Measurements from ENCODE around the gene TTC7B. TPM values are rescaled to one million over a fixed set of nuclear protein-coding genes. Genes with fewer than 3 reads are reported as not detected.
A peak's percentile ranks its signal among the peaks of the same experiment; 100 is the strongest.

Gene TTC7B
- total RNA-seq, 1 donor from 2014 or later = 83.1 TPM

- Mint-ChIP-seq H3K9me3 (ENCODE audit: unreplicated experiment) (peaks cover 22% of the 10 kb centered on the region), H3K36me3 (ENCODE audit: unreplicated experiment) (peaks cover 7% of the 10 kb centered on the region), H3K4me1 (ENCODE audit: low read depth, unreplicated experiment) (peaks cover 33% of the 10 kb centered on the region), H3K4me3 (ENCODE audit: unreplicated experiment) (peak overlapping the region; percentile 52), H3K27me3 (ENCODE audit: unreplicated experiment) (peaks cover 24% of the 10 kb centered on the region), H3K27ac (ENCODE audit: unreplicated experiment) (peak overlapping the region; percentile 88)
- DNase-seq = no peak
- TF ChIP-seq CTCF (IDR thresholded peaks at IDR 0.05; ENCODE audit: partially characterized antibody, unreplicated experiment) = no peak
These were observed 328.8 kb downstream of the TTC7B start for GRCh38 chr14:90487462-90487861.

- Mint-ChIP-seq H3K4me1 (ENCODE audit: low read depth, unreplicated experiment) (peaks cover 32% of the 10 kb centered on the region), H3K36me3 (ENCODE audit: unreplicated experiment) (peaks cover 12% of the 10 kb centered on the region)
- peak; percentile 73 for DNase-seq
These were observed 329.2 kb downstream of the TTC7B start for GRCh38 chr14:90487031-90487430.

GRCh38 chr14:90484291-90484690 lies 331.9 kb downstream of the TTC7B start:
- Mint-ChIP-seq H3K36me3 (ENCODE audit: unreplicated experiment) (peaks cover 24% of the 10 kb centered on the region), H3K27me3 (ENCODE audit: unreplicated experiment) (peaks cover 22% of the 10 kb centered on the region), H3K4me3 (ENCODE audit: unreplicated experiment) (no peak overlapping the region), H3K27ac (ENCODE audit: unreplicated experiment) (no peak overlapping the region), H3K4me1 (ENCODE audit: low read depth, unreplicated experiment) (peaks cover 24% of the 10 kb centered on the region), H3K9me3 (ENCODE audit: unreplicated experiment) (peaks cover 24% of the 10 kb centered on the region)
- TF ChIP-seq CTCF (IDR thresholded peaks at IDR 0.05; ENCODE audit: partially characterized antibody, unreplicated experiment) = no peak
- DNase-seq = no peak

More at GRCh38 chr14:90487031-90487430, 329.2 kb downstream of the TTC7B start:
- no peak for TF ChIP-seq CTCF (IDR thresholded peaks at IDR 0.05; ENCODE audit: partially characterized antibody, unreplicated experiment)
- Mint-ChIP-seq H3K27ac (ENCODE audit: unreplicated experiment) (peak overlapping the region; percentile 88), H3K27me3 (ENCODE audit: unreplicated experiment) (peaks cover 24% of the 10 kb centered on the region), H3K4me3 (ENCODE audit: unreplicated experiment) (peak overlapping the region; percentile 52), H3K9me3 (ENCODE audit: unreplicated experiment) (peaks cover 24% of the 10 kb centered on the region)

- DNase-seq = no peak
- peaks cover 24% of the 10 kb centered on the region for H3K36me3 Mint-ChIP-seq (ENCODE audit: unreplicated experiment)
- TF ChIP-seq CTCF (IDR thresholded peaks at IDR 0.05; ENCODE audit: partially characterized antibody, unreplicated experiment) = no peak
- H3K27me3 Mint-ChIP-seq (ENCODE audit: unreplicated experiment) = peaks cover 20% of the 10 kb centered on the region
- H3K9me3 Mint-ChIP-seq (ENCODE audit: unreplicated experiment) = peaks cover 24% of the 10 kb centered on the region
- no peak overlapping the region for H3K4me3 Mint-ChIP-seq (ENCODE audit: unreplicated experiment)
- no peak overlapping the region for H3K27ac Mint-ChIP-seq (ENCODE audit: unreplicated experiment)
- peaks cover 22% of the 10 kb centered on the region for H3K4me1 Mint-ChIP-seq (ENCODE audit: low read depth, unreplicated experiment)
These were observed 332.7 kb downstream of the TTC7B start for GRCh38 chr14:90483571-90483974.

- H3K4me1 Mint-ChIP-seq (ENCODE audit: low read depth, unreplicated experiment) = peaks cover 19% of the 10 kb centered on the region
- TF ChIP-seq CTCF (IDR thresholded peaks at IDR 0.05; ENCODE audit: partially characterized antibody, unreplicated experiment) = no peak
- H3K36me3 Mint-ChIP-seq (ENCODE audit: unreplicated experiment) = peaks cover 24% of the 10 kb centered on the region
- no peak overlapping the region for H3K27ac Mint-ChIP-seq (ENCODE audit: unreplicated experiment)
- H3K4me3 Mint-ChIP-seq (ENCODE audit: unreplicated experiment) = no peak overlapping the region
- H3K27me3 Mint-ChIP-seq (ENCODE audit: unreplicated experiment) = peaks cover 15% of the 10 kb centered on the region
- no peak for DNase-seq
- H3K9me3 Mint-ChIP-seq (ENCODE audit: unreplicated experiment) = peaks cover 23% of the 10 kb centered on the region
These were observed 333.1 kb downstream of the TTC7B start for GRCh38 chr14:90483117-90483516.
